Mucosa of stomach (tissue), 1 donor: ENCODE measurements around the gene REL.
"Not testable (repeated sequence)": the region's sequence is repeated elsewhere in the genome, so short reads cannot be mapped to it uniquely, and the experiment has no call there.

Experiments used
- H3K27me3 ChIP-seq: one replicate; pipeline ENCODE4 v1.7.0; 2013; ENCODE audit warnings: mild to moderate bottlenecking, low read length; ENCODE audit not compliant: control insufficient read depth, insufficient read depth
- H3K36me3 ChIP-seq: one replicate; pipeline ENCODE4 v1.7.0; 2013; ENCODE audit warnings: low read length; ENCODE audit not compliant: control insufficient read depth, insufficient read depth
- H3K4me1 ChIP-seq: one replicate; pipeline ENCODE4 v1.7.0; 2013; ENCODE audit warnings: mild to moderate bottlenecking, low read length; ENCODE audit not compliant: control insufficient read depth, insufficient read depth
- H3K4me3 ChIP-seq: one replicate; pipeline ENCODE4 v1.7.0; 2013; ENCODE audit warnings: low read length
- H3K9ac ChIP-seq: one replicate; pipeline ENCODE4 v1.7.0; 2013; ENCODE audit warnings: mild to moderate bottlenecking, low read length, moderate library complexity
- H3K9me3 ChIP-seq: one replicate; pipeline ENCODE4 v1.7.0; 2013; ENCODE audit warnings: mild to moderate bottlenecking, low read length, moderate library complexity; ENCODE audit not compliant: control insufficient read depth
- donor health status: Pancreatic carcinoma.

Gene REL

GRCh38 chr2:60872510-60872928 lies 8.9 kb upstream of the REL start:
- no peaks in the 10 kb centered on the region for H3K4me1 ChIP-seq
- H3K27me3 ChIP-seq, result no peaks in the 10 kb centered on the region
- no peak overlapping the region for H3K9ac ChIP-seq
- no peaks in the 10 kb centered on the region for H3K36me3 ChIP-seq
- H3K4me3 ChIP-seq, result no peak overlapping the region
- H3K9me3 ChIP-seq, result no peaks in the 10 kb centered on the region

- Histone ChIP-seq H3K9me3 (no peaks in the 10 kb centered on the region), H3K27me3 (no peaks in the 10 kb centered on the region), H3K36me3 (no peaks in the 10 kb centered on the region), H3K4me1 (no peaks in the 10 kb centered on the region), H3K4me3 (no peak overlapping the region), H3K9ac (no peak overlapping the region)
These were observed 8.0 kb upstream of the REL start for GRCh38 chr2:60873381-60873780.

- Histone ChIP-seq H3K4me3 (no peak overlapping the region), H3K4me1 (no peaks in the 10 kb centered on the region), H3K36me3 (no peaks in the 10 kb centered on the region)
These were observed 5.9 kb upstream of the REL start for GRCh38 chr2:60875520-60875919.

GRCh38 chr2:60880643-60881046 lies 729 bp upstream of the REL start:
- peaks cover 10% of the 10 kb centered on the region for H3K4me1 ChIP-seq
- H3K9ac ChIP-seq, result peak overlapping the region; percentile 96
- H3K36me3 ChIP-seq, result no peaks in the 10 kb centered on the region
- H3K27me3 ChIP-seq, result no peaks in the 10 kb centered on the region
- H3K4me3 ChIP-seq, result peak overlapping the region; percentile 64
- H3K9me3 ChIP-seq, result no peaks in the 10 kb centered on the region

More at GRCh38 chr2:60875520-60875919, 5.9 kb upstream of the REL start:
- H3K27me3 ChIP-seq, result no peaks in the 10 kb centered on the region
- H3K9me3 ChIP-seq, result no peaks in the 10 kb centered on the region
- no peak overlapping the region for H3K9ac ChIP-seq

- H3K27me3 ChIP-seq, result no peaks in the 10 kb centered on the region
- peak overlapping the region; percentile 98 for H3K9ac ChIP-seq
- H3K9me3 ChIP-seq, result no peaks in the 10 kb centered on the region
- H3K36me3 ChIP-seq, result no peaks in the 10 kb centered on the region
- peaks cover 13% of the 10 kb centered on the region for H3K4me1 ChIP-seq
- H3K4me3 ChIP-seq, result peak overlapping the region; percentile 48
These were observed 1.8 kb downstream of the REL start for GRCh38 chr2:60882971-60883753.

GRCh38 chr2:60883896-60884295 lies 2.5 kb downstream of the REL start:
- Histone ChIP-seq H3K27me3 (no peaks in the 10 kb centered on the region), H3K9ac (peak overlapping the region; percentile 98), H3K4me3 (no peak overlapping the region), H3K4me1 (peaks cover 13% of the 10 kb centered on the region), H3K36me3 (no peaks in the 10 kb centered on the region), H3K9me3 (no peaks in the 10 kb centered on the region)

GRCh38 chr2:60884800-60885199 lies 3.4 kb downstream of the REL start:
- Histone ChIP-seq H3K4me3 (no peak overlapping the region), H3K9ac (peak overlapping the region; percentile 98), H3K36me3 (no peaks in the 10 kb centered on the region), H3K9me3 (no peaks in the 10 kb centered on the region), H3K4me1 (peaks cover 13% of the 10 kb centered on the region), H3K27me3 (no peaks in the 10 kb centered on the region)

GRCh38 chr2:60885683-60886082 lies 4.3 kb downstream of the REL start:
- Histone ChIP-seq H3K4me1 (peaks cover 13% of the 10 kb centered on the region), H3K36me3 (no peaks in the 10 kb centered on the region), H3K9ac (no peak overlapping the region), H3K4me3 (no peak overlapping the region), H3K9me3 (no peaks in the 10 kb centered on the region), H3K27me3 (no peaks in the 10 kb centered on the region)

- H3K4me1 ChIP-seq, result peaks cover 13% of the 10 kb centered on the region
These were observed 5.6 kb downstream of the REL start for GRCh38 chr2:60886991-60887390.

GRCh38 chr2:60888853-60889252 lies 7.5 kb downstream of the REL start:
- Histone ChIP-seq H3K9me3 (no peaks in the 10 kb centered on the region), H3K36me3 (no peaks in the 10 kb centered on the region), H3K9ac (no peak overlapping the region), H3K4me3 (no peak overlapping the region), H3K4me1 (peaks cover 13% of the 10 kb centered on the region), H3K27me3 (no peaks in the 10 kb centered on the region)

More at GRCh38 chr2:60886991-60887390, 5.6 kb downstream of the REL start:
- Histone ChIP-seq H3K27me3 (no peaks in the 10 kb centered on the region), H3K36me3 (no peaks in the 10 kb centered on the region), H3K4me3 (no peak overlapping the region), H3K9ac (no peak overlapping the region), H3K9me3 (no peaks in the 10 kb centered on the region)

GRCh38 chr2:60889581-60890392 lies 8.4 kb downstream of the REL start:
- H3K9me3 ChIP-seq, H3K4me3 ChIP-seq, H3K36me3 ChIP-seq, H3K9ac ChIP-seq, H3K27me3 ChIP-seq: not testable (repeated sequence)
- peaks cover 11% of the 10 kb centered on the region for H3K4me1 ChIP-seq

- Histone ChIP-seq H3K4me1 (peaks cover 5% of the 10 kb centered on the region), H3K36me3 (no peaks in the 10 kb centered on the region), H3K4me3 (no peak overlapping the region), H3K9me3 (no peaks in the 10 kb centered on the region), H3K9ac (no peak overlapping the region), H3K27me3 (no peaks in the 10 kb centered on the region)
These were observed 9.0 kb downstream of the REL start for GRCh38 chr2:60890393-60890707.
